IPS-11a (cell line): Measurements from ENCODE around the gene OTULIN.

ENCODE experiments used
- H3K4me3 ChIP-seq: one replicate; pipeline ENCODE4 v1.5.1; 2013; ENCODE audit warnings: low read depth, low read length, control low read depth

The OTULIN gene

DNA sequence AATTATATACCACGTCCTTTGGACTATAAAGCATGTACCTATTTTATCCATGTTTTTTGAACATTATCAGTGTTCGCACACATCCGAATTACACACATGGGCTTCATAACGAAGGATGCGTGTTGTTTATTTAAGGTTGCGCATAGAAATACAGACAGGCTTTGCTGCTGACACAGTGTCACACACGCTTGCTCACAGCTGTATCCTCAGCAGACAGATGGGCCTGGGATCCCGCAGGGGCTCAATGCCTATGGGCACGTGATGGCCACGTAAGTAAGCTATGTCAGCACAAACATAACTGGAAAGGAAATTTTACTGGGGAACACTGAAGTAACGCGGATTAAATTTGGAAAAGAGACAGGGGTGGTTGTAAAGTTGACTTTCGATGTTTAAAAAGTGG, 76.6 kb downstream of the OTULIN start:
- no peak overlapping the region for H3K4me3 ChIP-seq

DNA sequence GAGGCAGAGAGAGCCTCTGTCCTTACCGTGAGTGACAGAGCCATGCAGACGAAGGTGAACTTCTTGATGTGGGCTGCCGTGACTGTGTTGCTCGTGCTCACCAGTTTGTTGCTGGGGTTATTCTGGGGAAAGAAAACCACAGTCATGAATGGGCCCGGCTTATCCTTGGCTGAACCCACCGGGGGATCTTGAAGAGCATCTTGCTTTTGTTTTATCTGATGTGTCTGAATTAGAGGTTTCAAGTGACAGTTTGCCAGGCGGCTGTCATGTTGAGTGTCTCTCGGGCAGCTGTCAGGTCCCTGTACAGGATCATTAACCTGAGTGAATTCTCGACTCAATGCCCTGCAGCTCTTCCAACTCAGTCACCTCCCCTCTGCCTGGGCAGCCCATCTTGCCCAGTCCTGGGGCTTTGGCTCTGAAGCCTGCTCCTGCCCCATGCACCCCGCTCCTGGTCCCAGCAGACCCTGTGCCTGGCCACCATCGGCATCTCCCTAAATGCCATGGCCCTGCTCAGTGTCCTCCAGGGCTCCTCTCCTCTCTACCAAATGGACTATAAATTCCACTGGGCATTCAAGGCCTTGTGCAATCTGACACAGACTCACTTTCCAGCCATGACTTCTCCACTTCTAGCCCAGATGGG, 77.4 kb downstream of the OTULIN start:
- H3K4me3 ChIP-seq: no peak overlapping the region

DNA sequence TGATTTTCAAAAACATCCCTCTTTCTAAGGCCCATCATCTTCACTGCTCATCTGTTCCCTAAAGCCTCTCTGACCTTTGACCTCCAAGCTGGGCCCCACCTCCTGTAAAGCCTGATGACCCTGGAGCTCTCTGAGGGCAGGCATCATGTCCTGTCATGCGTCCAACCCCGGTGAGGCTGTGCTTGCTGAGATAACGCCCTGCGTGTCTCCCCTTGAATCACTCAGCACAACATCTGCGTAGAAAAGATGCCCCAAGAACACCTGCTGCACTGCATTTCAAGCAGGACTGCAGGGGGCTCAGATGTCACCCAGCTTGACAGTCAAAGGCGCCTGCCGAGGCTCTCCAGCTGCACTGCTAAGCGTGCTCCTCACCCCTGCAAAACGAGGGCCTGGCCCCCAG, 78.0 kb downstream of the OTULIN start:
- no peak overlapping the region for H3K4me3 ChIP-seq

DNA sequence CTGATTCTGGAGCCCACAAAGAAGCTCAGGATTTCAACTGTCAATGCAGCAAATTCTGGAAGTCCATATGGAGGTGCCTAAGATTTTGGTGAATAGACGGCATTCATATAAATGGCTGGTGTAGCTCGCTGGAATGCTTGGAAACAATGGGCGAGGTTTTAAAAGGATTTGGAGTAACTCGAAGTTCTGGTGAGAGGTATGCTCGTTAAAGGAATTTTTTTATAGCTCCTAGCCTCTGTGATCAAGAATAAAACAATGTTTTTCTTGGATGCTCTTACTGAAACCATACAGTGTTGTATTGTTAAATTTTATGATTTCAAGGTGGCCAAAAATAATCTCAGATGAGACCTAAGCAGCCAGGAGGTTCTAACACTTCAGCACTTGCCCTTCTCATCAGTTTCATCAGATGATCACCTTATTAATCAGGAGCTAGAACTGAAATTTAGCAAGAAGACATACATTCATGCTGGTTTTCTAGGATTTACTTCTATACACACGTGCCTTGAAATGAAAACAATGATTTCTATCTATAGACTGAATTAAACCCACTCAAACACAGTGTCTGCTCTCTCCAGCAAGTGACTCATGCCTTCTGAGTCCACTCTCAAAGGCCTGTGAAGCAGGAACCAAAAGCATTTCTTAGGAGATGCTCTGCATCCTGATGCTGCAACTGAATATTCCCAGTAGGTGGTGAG, 79.2 kb downstream of the OTULIN start:
- no peak overlapping the region for H3K4me3 ChIP-seq

DNA sequence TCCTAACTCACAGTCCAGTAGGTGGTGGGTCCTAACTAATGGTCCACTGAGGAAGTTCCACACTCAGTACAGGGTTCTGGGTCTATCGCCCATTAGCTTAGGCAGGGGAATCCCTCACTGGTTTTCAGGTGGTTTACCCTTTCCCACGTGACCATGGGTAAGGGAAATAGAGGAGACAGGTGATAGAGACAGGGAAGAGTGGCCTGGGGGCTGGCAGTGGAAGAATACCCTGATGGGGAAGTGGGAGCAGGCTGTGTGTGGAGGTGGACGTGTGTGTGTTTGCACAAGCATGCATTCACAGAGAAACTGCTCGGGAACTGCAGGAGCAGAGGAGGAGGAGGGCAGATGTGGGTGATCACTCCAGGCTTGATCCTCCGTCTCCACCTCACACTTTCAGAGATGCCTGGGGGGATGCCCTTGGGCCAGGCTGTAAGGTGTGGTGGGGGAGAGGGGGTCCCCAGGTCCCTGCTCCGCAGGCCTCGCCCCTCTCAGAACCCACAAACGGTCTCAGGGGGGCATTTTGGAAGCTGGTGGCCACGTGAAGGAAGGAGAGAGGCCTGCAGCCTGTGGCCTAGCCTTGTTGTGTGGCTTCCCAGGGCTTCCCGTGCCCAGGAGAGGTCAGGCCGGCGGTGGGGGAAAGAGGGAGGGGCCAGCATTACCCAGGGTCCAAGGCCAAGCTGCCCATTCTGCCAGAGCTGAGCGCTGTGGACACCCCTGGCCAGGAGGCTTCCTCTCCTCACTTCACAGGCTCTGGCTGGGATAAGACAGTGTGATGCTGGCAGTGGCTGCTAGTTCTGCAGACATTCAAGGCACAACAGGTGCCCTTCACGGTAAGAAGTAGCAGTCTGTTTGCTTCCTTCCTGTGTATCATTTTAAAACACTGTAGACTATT, 80.0 kb downstream of the OTULIN start:
- no peak overlapping the region for H3K4me3 ChIP-seq

DNA sequence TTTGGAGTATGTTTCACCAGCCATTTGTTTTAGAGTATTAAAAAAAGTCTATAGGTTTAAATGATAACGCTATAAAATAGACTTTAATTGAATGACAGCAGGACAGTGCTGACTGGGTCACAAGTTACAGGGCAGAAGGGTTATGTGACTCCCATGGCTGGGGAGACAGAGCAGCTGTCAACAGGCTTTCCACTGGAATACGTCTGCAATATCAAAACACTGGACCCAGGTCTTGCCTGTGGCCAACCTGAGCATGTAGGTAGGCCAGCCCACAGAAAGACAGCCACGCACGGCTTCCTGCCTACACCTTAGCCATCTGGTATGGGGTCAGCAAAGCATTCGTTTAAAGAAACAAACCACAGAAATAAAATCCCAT, 80.7 kb downstream of the OTULIN start:
- H3K4me3 ChIP-seq: no peak overlapping the region

DNA sequence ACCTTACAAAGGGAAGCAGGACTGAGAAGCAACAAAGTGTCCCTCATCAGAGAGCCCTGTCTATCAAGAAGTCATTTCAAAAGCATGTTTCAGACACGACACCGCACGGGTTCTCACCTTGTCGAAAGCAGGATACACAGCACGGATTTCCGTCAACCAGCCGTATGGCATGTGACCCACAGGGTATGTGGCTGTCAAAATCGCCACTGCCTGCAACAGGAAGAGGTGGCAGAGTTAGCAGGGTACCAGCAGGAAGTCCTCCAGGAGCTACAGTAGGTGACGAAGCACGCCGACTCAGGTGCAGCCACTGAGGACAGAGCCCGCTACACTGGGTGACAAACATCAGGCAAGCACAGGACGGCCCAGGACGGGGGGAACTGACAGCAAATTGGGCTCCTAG, 81.2 kb downstream of the OTULIN start:
- no peak overlapping the region for H3K4me3 ChIP-seq

DNA sequence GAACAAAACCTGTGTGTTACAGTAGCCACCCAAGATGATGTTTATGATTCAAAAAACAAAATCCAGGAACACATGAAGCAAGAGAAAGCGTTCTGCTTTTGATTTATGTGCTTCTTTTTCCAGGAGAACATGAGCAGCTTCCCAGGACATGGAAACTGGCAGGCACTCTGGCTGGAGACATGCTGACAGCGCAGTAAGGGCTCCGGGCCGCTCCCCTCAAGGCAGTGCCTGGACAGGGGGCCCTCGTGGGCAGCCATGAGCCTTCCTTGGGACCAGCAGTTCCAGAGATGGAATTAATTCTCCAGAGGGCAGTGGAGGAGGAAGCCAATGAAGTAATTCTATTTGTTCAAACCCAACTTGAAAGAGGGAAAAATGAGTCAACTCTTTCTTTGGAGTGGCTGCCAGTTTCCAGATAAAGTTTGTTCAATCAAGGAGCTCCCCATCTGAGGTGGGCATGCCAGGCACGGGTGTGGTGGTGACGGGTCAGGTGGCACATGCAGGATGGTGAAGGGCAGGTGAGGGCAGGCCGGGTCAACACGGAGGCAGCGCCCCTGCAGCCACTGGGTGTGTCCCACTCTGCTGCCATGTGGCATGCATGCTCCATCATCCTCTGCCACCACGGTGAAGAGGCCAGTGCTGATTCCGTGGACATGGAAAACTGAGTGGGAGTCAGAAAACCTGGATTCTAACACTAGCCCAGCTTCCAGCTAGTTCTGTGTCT, 83.8 kb downstream of the OTULIN start:
- H3K4me3 ChIP-seq: no peak overlapping the region
